HG03196 (cell line): Measurements from ENCODE around the gene TFF1.
"Not testable (repeated sequence)": the region's sequence is repeated elsewhere in the genome, so short reads cannot be mapped to it uniquely, and the experiment has no call there.

Source experiments
- ATAC-seq: cut with Tn5 transposase; IDR thresholded peaks from one replicate; pipeline ENCODE4 v1.9.1; 2021; ENCODE audit not compliant: unreplicated experiment

Gene TFF1

DNA sequence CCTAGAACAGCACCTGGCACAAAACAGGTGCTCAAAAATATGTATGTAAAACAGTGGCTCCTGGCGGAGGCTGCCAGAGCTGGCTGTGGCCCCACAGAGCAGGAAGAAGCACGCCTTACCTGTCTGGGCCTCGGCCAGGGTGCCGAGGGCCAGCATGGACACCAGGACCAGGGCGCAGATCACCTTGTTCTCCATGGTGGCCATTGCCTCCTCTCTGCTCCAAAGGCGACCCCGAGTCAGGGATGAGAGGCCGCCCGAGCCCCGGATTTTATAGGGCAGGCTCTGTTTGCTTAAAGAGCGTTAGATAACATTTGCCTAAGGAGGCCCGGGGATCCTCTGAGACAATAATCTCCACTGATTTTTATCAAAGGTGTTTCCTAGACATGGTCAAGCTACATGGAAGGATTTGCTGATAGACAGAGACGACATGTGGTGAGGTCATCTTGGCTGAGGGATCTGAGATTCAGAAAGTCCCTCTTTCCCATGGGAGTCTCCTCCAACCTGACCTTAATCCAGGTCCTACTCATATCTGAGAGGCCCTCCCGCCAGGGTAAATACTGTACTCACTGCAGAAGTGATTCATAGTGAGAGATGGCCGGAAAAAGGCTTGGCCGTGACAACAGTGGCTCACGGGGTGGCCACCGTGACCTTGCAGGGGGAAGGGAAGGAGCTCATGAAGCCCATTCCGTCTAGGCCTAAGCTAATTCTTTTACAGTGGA, at the start of gene TFF1:
TSS of gene TFF1 (minus strand) at position 244 of the 719 bp plus-strand sequence. CDS start at position 204, 40 bp downstream.
- ATAC-seq, result no peak

DNA sequence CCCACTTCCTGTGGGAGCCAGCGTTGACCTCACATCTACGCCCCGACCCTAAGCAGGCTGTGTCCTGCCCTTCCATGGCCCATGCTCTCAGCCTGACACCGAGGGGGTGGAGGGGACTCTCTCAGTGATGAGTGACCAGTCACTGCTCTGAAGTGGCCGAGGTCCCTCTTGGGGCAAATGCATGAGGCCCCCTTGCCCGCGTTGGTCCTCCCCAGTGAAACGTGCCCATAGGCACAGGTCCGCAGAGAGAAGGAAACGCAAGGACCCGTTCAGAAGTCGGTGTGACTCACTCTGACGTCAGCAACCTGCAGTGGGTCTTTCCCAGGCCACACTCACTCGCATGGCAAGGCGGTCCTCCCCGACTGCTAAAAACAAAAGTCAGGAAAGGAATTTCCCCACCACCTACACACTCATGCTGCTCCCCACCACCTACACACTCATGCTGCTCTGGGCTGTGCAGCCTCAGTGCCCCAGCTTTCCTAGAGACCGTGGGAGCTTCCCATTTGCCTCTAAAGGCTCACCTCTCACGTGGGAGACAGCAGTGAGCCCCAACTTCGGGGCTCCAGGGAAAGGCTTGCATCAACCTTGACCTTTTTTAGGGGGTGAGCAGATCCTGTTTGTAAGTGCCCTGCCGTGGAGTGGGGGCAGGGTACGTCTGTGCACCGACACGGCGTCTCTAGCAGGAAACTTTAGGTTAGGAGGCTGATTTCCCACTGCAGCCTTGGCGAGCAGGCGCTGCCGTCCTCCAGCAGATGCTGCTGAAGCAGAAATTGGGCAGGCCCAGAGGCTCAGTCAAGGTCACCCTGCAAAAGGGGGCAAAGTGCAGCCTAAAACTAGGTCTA, 48.8 kb upstream of the TFF1 start:
- peak; percentile 66 for ATAC-seq

DNA sequence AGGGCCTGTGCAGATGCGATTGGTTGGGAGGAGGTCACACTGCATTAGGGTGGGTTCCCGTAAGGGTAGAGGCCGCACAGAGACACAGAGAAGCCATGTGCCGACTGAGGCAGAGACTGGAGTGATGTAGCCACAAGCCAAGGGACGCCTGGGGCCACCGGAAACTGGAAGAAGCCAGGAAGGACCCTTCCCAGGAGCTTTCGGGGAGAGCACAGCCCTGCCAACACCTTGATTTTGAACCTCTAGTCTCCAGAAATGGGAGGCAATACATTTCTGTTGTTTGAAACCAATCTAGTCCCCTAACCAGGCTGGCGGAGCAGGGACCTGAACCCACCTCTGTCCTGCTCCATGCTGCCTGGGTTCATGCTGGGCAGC, 48.2 kb upstream of the TFF1 start:
- ATAC-seq, result no peak

DNA sequence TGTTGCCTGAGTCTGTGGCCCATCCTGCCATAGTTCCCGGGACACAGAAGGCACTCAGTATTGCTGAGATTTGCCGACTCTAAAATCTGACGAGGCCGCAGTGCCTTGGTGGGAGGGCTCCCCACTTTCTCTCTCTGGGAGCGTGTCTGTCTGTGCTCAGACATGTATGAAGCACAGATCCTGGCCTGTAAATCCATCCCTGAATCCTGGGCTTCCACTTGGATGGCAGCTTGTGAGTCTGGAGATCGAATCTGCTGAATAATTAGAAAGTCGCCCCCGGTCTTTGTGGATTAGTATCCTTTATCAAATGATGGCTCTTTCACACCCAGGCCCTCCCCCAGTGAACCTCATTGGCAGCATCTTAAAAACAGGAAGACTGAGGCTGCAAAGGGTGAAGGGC, 47.7 kb upstream of the TFF1 start:
- no peak for ATAC-seq

DNA sequence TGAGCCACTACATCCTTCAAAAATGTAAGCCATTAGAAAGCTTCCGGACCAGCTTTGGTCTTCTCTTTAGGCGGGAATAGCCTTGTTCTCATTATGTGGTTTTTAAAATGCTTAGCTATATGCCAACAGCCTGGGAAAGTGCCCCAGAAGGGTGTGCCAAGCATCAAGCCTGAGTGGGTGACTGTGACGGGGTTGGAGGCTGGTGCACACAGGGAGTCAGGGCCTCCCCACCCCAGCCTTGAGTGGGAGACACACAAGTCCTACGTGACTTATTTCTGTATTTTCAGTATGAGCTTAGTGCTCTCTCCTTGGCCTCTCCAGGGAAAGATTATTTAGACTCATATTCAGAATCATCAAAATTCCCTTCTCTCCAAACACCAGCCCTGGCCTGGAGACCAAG, 47.2 kb upstream of the TFF1 start:
- no peak for ATAC-seq

DNA sequence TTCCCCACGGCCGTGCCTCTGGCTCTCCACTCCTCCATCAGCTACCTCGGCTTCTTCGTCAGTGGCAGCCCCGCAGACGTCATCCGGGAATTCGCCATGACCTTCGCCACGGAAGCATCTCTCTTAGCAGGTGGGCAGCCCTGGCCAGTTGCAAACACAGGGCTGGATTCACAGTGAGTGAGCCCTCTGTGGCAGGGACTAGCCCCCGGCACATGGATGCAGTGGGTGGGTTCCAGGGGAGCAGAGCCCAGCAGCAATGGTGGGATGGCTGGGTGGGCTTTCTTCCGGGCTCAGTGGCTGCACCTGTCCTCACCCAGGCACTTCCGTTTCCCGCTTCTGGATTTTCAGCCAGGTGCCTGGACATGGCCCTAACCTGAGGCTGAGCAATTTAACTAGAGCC, 46.8 kb upstream of the TFF1 start:
- ATAC-seq, result no peak

DNA sequence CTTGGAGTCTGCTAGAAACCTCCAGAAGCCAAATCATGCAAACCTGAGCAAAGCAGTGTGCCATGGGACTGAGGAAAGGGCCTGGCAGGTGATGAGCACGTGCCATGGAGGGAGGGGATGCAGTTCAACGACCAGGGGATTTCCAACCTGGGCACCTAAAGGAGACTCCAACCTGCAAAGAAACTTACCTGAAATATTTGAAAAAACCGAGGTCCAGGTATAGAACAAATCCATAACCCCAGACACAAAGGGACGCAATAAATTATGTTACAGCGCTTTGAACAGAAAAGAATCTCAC, 46.2 kb upstream of the TFF1 start:
- ATAC-seq, result no peak

DNA sequence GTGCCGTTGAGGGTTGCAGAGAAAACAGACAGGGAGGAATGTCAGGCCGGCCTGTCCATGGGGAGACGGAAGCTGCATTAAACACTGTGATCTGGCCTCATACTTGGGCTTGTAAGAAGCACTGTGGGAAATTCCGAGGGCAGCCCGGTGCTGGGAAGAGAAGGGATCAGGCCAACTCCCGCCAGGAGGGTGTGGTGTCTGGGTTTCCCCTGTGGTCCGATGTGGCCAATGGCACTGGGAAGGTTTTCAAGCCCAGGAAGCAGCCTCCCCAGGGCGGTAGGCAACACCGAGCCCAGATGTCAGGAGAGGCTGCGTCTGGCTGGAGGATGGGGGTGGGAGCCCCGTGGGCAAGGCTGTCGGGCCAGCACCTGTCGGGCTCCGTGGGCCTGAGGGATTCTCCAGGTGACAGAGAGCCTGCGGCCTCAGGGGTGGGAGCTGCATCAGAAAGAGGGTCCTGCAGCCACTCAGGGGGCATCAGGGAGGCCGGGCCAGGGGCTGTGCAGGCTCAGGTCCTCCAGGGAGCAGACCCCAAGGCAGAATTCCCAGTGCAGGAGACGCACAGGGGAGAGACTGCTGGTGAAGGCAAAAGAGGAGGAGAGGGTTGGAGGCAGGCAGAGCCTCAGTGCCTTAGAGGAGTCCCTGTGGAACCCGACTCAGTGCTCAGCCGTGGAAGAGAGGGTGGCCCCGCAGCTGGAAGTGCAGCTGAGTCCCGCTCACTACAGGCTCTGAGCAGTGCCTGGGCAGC, 45.7 kb upstream of the TFF1 start:
- ATAC-seq, result no peak

DNA sequence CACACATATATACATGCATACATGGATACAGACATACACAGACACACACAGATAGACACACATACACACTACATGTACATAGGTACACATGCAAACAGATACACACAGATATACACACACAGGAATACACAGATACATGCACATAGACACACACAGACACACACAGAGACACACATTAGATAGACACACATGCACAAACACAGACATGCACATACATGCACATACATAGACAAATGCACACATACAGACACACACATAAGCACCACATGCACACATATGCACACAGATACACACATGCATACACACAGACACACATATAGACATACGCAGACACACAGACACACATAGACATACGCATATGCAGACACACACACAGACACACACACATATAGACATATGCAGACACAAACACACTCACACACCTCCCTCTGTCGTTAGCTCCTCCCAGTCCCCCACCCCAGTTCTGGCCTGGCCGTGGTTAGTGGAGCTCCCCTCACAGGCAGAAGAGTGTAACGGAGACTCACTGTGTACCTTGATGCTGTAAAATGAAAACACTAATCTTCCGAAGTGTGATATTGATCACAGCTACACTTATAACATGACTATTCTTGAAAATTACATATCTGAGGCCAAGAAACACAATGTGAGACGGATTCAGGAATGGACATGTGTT, 45.0 kb upstream of the TFF1 start:
- no peak for ATAC-seq

DNA sequence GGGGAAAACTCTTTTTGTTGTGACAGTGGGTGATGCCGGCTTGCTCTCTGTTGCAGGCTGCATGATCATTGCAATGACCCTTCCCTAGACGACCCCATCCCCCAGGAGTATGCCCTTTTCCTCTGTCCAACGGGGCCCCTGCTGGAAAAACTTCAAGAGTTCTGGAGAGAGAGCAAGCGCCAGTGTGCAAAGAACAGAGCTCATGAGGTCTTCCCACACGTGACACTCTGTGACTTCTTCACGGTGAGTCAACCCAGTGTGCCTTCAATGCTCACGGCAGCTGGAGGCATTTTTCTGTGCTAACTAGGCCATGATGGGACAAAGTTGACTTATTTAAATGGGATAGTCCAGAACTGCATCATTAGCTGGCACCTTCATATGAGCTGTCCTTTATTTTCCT, 43.0 kb upstream of the TFF1 start:
- no peak for ATAC-seq

DNA sequence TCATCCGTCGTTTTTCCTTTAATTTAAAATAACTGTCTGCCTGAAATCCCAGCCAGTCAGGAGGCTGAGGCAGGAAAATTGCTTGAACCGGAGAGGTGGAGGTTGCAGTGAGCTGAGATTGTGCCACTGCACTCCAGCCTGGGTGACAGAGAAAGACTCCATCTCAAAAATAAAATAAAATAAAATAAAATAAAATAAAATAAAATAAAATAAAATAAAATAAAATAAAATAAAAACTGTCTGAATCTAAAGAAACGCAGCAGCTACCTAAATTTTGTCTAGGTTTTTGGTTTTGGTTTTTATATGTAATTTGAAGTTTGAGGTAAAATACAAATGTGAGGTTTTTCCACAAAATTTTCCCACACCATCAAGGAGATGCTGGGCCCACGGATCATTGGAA, 42.4 kb upstream of the TFF1 start:
- ATAC-seq, result not testable (repeated sequence)

DNA sequence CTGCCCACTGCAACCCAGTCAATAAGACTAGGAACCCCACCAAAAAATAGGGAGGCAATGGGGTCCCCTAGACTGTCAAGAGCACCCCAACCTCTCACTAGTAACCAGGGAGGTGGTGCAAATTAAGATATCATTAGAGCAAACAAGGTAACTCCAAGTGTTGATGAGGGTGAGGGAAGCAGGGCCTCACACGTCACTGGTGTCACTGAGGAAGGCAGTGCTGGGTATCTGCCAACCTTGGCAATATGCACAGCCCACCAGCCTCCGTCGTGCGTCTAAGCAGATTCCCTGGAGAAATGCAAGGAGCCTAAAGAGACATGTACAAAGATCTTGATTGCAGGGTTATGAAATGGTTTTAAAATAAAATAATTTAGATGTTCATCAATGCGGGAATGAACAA, 41.1 kb upstream of the TFF1 start:
- no peak for ATAC-seq

DNA sequence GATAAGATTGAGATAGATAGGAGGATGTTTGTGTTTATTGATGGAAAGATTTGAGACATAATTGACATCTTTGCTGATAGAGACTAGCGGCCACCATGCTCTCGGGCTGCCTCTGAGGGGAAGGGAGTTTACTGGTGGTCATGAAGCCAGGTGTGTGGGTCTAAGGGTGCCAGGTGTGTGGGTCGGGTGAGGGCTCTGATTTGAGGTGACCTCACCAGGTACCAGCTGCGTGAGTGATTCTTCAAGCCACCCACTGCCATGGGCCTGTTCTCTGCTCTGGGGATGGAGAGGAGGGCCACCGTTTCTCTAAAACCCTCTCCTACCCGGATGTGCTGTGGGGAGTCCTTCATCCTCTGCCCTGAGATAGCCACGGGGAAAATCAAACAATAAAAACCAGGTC, 40.5 kb upstream of the TFF1 start:
- no peak for ATAC-seq

DNA sequence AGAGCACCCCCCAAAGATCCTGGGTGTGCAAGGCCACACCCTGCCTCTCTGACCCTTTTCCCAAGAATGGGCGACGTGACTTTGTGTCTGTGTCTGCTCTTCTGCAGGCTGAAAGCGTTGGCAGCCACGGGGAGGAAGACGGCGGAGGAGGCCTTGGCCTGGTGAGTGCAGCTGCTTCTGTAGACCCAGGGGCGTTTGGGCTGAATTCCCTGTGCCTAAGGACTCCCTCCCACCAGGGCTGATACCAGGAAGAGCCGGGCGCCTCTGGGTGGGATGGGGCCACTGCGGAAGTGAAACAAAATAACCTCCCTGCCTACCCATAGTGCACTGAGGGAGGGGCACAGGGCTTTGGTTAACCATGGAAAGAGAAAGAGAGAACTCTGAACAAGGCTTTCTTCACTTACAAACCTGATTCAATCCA, 39.9 kb upstream of the TFF1 start:
- no peak for ATAC-seq

DNA sequence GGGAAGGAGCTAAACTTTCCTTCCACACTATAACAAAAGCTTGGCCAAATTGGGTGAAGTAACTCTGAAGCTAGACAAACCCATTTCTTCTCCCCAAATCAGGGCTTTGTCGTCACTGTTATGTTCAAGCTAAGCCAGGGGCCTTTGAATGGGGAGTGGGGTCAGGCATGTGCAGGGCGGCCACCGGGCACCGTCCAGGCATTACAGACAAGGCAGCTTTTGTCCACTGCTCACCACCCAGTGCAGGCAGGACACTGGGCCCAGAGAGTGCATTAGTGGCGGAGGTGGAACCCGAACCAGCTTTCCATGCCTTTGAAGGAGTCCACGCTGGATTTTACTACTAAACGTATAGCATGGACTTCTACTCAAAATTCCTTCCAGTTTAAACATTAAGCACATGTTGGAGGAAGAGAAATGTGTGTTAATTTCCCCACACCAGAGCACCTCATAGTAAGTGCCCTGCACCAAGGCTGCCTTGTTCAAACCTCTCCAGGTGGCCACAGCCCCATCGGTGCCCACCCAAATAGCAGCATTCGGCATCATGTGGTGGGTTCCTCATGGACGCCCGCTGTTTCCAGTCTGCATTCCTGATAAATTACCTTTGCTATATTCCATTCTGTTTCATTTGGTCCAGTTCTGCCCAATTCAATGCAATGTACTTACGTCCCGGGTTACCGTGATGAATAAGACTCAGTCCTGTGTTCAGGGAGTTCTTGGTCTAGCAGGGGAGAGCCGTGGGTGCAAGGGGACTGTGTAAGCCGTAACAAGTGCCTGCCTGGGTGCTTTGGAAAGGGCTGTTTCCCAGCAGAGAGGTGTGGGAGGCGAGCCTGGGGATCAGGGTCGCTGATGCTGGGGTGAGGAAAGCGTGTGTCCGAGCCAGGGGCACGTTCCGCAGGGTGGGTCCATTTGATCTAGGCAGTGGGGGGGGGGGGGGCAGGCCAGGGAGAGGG, 39.0 kb upstream of the TFF1 start:
- no peak for ATAC-seq

DNA sequence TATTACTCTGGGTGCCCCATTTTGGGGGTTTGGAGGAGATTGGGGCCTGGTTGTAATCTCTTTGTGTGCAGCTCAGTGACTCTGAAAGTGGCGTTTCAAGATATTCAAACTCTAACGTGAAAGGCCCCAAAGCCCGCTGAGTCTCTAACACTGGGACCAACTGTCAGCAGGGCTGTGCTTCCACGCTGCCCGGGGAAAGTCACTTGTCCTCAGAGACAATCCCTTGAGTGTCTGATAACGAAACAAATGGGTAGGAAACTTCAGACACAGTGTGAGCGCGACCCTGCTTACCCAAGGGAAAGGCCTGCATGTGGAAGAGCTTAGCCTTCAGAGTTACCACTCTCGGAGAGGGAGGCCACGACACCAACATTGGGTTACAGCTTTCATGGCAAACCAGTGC, 38.2 kb upstream of the TFF1 start:
- ATAC-seq, result no peak

DNA sequence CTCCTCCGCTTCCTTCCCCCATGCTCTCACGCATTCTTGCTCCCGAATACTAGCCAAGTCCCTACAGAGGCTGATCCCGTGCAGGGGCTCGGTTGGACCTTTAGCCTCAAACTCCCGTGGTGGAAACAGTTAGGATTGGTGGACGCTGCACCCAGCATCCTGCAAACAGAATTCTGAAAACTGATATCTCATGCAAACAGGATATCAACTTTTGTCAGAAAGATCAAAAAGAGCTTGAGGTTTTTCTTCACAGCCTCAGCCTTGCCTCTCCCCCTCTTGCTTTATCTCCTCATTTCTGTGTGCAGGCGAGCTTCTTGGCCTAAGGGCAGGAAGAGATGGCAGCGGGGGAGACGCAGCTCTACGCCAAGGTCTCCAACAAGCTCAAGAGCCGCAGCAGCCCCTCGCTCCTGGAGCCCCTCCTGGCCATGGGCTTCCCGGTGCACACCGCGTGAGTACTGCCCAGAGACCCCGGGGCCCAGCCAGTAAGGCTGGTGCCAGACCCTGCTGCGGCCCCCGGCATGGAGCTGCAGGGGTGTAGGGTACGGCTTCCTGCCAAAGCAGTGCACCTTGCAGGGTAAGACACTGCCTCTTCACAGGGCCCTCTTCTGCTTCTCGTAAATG, 37.4 kb upstream of the TFF1 start, which contains the start of gene UBASH3A:
TSS of gene UBASH3A (plus strand) at position 292 of the 621 bp plus-strand sequence. CDS start at position 336, 44 bp downstream.
- ATAC-seq, result no peak

DNA sequence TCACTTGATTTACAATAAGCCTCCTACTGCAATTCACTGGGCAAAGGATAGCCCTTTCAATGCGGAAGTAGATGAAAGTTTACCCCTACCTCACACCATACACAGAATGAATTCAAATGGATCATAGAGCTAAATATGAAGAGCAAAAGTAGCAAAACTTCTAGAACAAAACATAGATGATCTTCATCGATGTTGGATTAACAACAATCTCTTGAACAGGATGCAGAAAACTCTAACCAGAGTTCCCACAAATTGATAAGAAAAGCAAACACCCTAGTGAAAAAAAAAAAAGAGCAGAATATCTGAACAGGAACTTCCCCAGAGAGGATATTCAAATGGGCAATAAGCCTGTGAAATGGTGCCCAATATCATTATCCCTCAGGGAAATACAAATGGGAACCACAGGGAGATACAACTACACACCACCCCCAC, 35.5 kb upstream of the TFF1 start:
- ATAC-seq, result no peak

DNA sequence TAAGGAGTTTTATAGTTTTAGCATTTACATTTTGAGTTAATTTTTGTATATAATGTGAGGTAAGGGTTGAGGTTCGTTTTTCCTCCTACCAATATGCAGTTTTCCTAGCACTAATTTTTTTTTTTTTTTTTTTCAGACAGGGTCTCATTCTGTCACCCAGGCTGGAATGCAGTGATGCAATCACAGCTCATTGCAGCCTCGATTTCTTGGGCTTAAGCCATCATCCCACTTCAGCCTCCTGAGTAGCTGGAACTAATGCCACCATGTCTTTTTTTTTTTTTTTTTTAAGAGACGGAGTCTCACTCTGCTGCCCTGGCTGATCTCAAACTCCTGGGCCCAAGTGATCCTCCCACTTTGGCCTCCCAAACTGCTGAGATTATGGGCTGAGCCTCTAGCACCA, 34.8 kb upstream of the TFF1 start:
- ATAC-seq, result no peak

DNA sequence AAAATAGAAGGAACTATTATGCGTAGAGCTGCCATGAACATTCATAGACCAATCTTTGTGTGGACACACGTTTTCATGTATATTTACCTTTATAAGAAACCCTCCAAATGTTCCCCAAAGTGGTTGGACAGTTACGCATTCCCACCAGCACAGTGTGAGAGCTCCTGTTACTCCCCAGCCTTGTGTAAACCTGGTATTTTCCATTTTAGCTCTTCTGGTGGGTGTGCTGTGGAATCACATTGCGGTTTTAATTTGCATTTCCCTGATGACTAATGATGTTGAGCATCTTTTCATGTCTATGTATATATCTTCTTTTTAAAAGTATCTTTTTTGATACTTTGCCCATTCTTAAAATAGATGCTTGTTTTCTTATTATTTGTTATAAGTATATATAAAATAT, 34.2 kb upstream of the TFF1 start:
- ATAC-seq, result no peak
